GM21786 (cell line): ENCODE measurements around the gene SLC38A9.
"Not testable (repeated sequence)": the region's sequence is repeated elsewhere in the genome, so short reads cannot be mapped to it uniquely, and the experiment has no call there.

Experiments
- ATAC-seq: cut with Tn5 transposase; IDR thresholded peaks from one replicate; pipeline ENCODE4 v1.9.1; 2021; ENCODE audit not compliant: unreplicated experiment

Gene SLC38A9

DNA sequence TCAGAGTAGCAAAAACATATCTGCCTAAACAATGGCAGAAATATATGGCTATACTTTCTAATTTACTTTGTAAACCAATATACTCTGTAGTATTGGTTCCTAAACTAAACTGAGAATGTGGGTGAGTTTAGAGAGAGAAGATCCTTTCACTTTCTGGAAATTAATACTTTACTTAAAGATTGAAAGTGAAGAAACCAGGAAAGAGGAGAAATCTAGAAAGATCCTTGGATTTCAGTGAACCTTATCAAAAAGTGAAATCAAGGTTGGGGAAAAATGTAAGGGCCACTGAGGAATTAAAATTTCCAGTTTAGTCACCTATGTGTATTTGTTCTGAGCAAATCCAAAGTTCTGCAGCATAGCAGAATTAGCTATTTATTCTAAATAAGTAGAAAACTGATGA lies 5.9 kb downstream of the SLC38A9 start:
- ATAC-seq, result no peak

DNA sequence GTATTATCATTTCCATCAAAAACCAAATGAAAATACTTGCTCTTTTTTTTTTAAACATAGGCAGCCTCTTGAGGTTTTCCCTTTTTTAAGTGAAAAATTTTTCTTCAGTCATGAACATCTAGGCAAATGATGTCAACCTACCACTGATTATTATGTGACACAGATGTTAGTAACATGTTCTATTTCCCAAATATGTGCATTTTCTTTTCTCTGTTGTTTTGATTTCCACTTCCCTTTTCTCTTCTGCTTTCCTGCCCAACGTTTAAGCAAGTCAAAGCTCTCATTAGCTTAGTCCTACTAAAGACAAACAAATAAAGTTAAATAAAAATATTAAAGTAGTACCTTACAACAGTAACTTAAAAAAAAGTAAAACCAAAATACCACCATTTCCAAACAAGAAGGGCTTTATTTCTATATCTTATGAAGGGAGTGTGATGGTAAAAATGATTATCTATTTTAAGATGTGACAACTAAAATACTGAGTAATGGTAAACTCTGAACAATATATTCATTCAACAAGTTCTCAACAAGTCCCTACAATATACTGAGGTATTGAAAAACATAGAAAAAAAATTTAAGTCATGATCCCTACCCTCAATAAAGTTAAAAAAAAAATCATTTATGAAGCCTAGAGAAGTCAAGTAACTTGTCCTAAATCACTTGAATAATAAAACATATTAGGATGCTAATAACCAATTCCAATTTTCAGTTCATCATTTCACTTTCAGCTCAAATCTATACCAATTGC lies 9.4 kb downstream of the SLC38A9 start:
- peak; percentile 45 for ATAC-seq

DNA sequence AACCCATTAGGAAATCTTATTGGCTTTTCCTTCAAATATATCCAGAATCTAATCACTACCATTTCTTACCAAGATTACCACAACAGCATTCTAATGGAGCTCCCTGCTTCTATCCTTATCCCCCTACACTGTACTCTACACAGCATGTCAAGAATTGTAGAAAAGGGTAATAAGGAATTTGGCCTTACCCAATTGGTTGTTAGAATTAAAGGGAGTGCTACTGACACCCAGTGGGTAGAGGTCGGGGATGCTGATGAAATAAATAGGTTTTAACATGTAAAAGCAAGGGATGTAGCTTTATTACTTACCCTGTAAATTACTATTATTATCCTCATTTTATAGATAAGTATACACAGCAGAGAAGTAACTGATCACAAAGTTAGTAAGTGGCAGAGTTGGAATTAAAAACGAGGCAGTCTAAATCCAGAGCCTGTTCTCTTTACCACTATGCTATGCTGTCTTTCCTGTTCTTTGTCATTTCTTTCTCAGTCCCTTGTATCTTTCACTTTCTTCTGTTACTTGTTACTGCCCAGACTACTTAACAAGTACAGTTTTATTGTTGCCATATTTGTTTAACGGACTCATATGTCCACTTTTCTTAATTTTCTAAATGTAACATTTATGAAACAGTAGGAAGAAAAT lies 10.5 kb downstream of the SLC38A9 start:
- ATAC-seq, result no peak

DNA sequence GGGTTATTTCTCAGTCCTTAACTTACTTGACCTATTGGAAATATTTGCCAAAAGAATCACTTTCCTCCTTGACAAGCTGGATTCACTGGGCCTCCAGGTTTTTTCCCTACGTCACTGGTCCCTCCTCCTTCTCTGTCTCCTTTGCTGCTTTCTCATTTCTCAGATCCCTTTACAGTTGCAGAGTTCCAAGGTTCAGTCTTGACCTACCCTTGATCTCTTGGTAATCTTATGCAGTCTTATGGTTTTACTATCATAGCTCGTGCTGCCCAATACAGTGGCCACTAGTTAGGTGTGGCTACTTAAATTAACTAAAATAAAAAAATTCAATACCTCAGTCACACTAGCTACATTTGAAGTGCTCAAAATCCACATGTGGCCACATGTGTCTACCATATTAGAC lies 11.4 kb downstream of the SLC38A9 start:
- no peak for ATAC-seq

DNA sequence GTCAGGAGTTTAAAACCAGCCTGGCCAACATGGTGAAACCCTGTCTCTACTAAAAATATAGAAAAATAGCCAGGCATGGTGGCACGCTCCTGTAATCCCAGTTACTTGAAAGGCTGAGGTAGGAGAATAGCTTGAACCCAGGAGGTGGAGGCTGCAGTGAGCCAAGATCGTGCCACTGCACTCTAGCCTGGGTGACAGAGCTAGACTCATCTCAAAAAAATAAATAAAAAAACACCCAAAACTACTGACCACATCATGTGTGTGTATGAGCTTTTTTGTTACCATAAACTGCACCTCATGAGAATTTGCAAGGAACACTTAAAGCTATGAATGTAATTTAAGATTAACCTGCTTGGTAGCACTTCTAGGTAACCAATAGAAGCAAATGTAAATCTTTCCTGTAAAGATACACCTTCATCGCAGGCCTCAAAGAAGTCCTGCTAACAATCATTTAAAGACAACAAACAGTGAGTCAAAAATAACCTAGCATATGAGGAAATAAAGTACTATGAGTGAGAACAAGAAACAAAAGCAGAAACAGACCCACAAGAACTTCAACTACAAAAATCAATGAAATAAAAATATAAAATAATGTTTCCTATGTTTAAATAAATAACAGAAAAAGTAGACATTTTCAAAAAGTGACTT lies 13.0 kb downstream of the SLC38A9 start:
- peak; percentile 46 for ATAC-seq

DNA sequence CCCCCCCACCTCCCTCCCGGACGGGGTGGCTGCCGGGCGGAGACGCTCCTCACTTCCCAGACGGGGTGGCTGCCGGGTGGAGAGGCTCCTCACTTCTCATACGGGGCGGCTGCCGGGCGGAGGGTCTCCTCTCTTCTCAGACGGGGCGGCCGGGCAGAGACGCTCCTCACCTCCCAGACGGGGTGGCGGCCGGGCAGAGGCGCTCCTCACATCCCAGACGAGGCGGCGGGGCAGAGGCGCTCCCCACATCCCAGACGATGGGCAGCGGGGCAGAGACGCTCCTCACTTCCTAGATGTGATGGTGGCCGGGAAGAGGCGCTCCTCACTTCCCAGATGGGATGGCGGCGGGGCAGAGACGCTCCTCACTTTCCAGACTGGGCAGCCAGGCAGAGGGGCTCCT lies 15.4 kb downstream of the SLC38A9 start:
- not testable (repeated sequence) for ATAC-seq

DNA sequence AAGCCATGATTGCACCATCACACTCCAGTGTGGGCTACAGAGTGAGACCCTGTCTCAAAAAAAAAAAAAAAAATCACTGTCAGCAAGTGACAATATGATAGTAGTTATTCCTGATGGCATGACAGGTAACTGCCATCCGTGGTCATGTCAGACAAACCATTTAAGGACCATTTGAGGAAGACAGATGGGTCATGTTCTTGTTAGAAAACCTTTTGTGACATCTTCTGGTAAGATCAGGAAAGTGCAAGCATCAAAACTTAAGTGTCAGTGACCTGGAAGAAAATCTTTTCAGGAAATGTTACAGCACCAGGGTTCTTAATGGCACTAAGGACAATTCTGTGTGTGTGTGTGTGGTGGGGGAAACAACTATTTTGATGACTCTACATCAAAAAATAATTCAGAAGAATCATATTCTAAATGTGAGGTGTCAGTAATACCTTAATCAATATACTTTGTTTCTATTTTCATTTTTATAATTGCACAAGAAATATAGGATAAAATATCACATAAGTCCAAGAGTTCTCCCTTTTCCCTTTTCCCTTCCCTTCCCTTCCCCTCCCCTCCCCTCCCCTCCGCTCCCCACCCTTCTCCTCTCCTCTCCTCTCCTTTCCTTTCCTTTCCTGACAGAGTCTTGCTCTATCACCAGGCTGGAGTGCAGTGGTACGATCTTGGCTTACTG lies 17.8 kb downstream of the SLC38A9 start:
- ATAC-seq, result no peak

DNA sequence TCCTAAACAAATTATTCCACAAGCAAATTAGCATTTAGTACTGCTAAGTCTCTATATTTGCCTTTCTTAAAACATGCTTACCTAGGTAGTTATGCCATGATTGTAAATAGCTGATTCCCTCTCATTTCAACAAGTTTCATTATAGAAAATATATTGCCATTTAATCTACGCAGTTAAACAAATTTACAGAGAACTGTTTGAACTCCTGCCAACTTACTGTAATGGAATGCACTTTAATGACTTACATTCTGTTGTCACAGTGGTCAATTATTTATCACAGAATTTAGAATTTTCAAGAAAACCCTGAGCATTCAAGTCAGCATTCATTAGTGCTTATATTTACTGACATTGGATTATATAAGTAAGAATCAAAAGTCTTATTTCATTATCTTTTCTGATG lies 19.6 kb downstream of the SLC38A9 start:
- no peak for ATAC-seq

DNA sequence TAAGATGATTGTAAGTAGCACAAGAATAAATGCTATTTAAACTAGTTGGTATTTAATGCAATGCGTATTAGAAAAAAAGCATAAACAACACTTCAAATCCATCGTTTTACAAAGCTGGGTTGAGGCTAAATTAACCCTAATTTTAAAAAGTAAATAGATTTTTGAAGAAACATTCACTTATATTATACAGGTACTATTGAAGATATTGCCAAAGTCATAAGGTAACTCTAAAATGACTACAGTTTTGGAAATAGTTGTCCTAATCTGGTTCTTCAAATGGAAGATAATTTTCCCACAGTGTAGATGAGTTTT lies 20.1 kb downstream of the SLC38A9 start:
- ATAC-seq, result no peak

DNA sequence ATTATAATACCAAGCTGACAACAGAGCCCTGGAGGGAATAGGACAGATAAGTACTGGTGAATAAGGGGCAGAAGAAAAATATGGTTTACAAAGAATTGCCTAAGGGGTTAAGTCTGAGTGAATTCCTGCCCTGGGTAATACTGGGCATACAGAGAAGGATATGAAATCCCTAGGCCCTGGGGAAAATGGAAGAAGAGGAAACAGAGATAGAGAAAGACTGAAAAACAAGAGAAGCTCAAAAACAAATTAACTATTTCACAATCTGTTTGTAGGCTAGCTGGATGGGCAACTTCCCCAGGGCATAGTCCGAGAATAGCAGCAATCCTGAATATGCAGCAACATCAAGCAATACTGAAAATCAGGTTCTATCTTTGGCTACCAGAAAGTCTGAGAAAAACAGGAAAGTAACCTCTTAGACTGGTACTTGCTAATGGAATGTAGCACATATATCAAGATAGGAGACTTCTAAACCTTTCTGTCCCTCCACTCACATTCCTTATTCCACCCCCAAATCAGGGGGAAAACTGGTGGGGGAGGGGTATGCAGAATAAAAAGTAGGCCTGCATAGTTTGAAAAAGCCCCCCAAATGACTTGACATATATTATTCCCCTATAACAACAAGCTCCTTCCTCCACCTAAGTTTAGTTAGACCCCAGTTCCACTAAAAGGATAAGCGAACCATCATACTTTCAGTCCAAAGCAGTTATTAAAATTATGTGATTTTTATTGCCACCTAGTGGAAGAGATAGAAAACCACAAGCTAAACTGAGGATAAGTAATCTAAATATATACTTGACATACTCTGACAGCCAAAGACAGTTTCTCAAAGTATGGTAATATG lies 20.6 kb downstream of the SLC38A9 start:
- no peak for ATAC-seq

DNA sequence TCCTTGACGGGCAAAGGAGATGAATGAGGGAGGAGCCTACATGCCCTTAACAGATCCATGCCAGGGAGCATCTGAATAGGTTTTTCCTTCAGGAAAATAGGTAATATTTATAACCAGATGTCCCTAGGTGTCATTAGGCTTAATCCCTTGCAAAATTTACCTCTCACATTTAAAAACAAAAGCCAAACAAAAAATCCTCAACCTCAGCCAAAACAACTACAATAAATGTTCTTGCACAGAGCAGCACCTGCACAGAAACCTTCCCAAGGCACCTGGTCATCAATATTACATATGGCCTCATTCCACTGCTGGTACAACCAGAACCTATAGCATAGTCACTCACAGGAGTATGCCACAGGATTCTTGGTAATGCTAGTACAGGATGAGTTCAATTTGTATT lies 30.1 kb downstream of the SLC38A9 start:
- ATAC-seq, result no peak

DNA sequence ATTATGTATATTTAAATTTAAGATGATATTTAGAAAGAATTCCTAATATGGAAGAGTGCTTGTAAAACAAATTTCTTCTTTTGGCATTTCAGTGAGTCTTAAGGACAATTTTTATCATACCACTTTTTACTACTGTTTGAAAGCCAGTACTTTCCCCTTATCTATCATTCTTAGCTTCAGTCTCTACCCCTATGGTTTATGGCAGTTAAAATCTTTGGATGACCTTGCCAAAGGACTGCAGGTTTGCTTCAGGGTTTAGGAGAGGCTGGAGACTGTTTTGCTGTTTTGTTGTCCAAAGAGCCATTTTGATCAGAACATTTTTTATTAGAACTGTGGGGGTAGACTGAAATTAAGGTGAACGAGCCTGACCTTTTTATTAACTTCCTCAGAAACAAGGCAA lies 30.8 kb downstream of the SLC38A9 start:
- ATAC-seq, result no peak

DNA sequence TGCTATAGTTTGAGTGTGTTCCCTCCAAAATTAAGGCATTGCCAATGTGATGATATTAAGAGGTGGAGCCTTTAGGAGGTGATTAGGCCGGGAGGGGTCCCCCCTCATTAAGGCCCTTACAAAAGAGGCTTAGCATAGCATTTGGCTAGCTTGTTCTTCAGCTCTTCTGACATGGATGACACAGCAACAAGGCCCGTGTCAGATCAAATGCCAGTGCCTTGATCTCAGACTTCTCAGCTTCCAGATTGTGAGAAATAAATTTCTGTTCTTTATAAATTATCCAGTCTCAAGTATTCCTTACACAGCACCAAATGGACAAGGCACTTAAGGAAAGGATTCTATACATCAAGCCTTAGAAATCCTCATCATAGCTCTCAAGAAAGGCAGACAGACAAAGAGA lies 31.8 kb downstream of the SLC38A9 start:
- no peak for ATAC-seq

DNA sequence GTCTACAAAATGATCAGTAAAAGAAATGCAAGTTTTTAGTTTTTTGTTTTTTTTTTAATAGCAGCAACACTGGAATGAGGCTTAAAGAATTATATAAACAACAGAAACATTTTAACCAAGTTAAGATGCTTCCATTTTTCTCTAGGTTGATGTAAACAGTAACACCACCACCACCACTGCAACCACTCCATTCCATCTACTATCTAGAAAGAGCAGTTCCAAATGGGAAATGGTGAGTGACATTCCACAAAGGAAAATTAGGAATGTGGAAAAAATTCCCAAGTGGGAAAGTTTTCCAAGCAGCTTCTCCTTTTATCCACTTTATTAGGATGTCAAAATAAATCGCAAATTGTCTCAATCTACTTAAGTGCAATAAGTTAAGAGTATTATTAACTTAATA lies 32.6 kb downstream of the SLC38A9 start:
- no peak for ATAC-seq

DNA sequence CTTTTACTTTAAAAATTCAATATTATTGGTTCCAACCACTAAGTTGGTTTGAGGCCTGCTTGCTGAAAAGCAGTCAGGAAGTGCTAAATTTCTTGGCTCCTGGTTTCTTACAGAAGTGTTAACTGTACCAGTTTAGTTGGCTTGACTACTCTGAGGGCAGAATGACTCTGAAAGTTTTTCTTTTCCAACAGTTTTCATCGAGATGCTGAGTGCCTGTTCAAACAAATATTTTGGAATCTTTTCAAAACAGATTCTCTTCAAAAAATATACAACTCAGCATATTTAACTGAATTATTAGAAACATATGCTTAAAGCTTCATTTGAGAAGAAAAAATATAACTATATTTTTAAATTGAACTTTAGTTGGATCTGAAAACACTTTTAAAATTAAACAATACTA lies 37.0 kb downstream of the SLC38A9 start:
- no peak for ATAC-seq

DNA sequence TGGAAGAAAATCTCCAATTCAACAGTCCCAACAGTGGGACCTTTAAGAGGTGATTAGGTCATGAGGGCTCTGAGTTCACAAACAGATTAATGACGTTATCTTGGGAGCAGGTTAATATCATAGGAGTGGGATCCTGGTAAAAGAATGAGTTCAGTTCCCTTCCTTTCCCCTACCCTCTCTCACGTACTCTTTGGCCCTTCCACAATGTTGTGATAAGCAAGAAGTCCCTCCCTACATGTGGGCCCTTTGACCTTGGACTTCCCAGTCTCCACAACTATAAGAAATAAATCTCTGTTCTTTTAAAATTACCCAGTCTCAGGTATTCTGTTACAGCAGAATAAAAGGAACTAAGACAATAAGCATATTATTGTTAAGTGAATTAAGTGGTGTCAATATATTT lies 37.8 kb downstream of the SLC38A9 start:
- ATAC-seq, result no peak

DNA sequence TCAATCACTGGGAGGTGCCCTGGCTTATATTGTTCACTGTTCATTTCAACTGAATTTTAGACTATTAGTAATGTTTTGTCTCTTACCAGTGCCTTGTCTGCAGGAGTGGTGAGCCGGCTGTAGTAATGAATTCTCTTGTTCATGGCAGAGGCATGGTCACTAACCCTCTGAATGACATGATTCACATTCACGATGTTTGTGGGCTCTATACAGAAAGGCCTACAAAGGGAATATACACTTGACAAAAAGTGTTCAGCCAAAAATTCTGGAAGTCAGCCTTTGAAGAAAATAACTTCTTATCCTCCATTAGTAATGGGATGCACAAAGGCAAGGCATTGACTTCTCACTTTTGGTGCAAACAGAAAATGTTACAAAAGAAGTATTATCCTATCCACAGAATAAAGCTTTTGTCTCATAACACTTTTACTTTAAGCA lies 39.6 kb downstream of the SLC38A9 start:
- ATAC-seq, result no peak

DNA sequence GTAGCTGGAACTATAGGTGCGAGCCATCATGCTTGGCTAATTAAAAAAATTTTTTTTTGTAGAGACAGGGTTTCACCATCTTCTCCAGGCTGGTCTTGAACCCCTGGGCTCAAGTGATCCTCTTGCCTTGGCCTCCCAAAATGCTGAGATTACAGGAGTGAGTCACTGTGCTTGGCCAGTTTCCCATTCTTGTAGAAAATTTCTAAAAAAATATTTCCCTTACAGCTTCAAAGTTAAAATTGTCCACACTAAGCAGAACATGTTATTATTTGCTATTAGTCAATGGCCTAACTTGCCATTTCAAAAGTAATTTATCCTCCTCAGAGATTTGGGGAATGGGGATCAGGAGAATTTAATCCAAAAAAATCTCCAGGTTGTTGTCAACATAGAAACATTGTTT lies 40.1 kb downstream of the SLC38A9 start:
- ATAC-seq, result no peak

DNA sequence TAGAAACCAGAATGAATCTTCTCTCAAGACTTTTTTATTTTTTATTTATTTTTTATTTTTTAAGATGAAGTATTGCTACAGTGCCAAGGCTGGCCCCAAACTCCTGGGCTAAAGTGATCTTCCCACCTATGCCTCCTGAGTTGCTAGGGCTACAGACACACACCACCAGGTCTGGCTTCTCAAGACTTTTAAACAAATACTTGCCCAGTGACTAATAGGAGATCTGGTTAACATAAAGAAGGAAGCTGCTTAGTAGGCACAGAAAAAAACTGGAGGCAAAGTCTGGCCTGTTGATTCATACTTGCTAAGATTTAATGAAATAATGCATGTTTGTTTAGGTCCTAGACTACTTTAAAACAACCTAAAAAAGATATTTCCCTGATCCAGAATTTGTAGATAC lies 43.8 kb downstream of the SLC38A9 start:
- ATAC-seq, result no peak

DNA sequence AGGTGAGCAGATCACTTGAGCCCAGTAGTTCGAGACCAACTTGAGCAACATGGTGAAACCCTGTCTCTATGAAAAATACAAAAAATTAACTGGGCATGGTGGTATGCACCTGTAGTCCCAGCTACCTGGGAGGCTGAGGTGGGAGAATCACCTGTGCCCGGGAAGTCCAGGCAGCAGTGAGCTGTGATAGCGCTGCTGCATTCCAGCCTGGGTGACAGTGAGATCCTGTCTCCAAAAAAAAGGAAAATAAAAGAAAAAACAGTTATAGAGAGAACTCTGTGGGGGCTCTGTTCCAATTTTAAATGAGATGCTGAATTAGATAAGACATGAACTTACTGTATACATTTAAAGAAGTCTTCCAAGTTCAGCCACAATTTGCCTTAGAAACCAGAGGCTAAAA lies 44.2 kb downstream of the SLC38A9 start:
- ATAC-seq, result no peak

DNA sequence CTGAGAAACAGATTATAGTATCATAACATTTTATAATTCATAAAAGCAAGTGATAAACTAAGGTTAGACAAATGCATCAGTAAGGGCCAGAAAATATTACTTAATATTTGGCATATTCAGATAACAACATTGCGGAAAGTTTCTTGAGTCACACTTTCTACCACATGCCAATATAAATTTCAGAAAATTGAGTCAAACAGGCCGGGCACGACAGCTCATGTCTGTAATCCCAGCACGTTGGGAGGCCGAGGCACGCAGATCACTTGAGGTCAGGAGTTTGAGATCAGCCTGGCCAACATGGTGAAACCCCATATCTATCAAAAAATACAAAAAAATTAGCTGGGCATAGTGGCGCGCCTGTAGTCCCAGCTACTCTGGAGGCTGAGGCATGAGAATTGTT lies 47.1 kb downstream of the SLC38A9 start:
- no peak for ATAC-seq
